ENCODE measurements around the gene FICD.
"Not testable (repeated sequence)": the region's sequence is repeated elsewhere in the genome, so short reads cannot be mapped to it uniquely, and the experiment has no call there.

The FICD gene

DNA sequence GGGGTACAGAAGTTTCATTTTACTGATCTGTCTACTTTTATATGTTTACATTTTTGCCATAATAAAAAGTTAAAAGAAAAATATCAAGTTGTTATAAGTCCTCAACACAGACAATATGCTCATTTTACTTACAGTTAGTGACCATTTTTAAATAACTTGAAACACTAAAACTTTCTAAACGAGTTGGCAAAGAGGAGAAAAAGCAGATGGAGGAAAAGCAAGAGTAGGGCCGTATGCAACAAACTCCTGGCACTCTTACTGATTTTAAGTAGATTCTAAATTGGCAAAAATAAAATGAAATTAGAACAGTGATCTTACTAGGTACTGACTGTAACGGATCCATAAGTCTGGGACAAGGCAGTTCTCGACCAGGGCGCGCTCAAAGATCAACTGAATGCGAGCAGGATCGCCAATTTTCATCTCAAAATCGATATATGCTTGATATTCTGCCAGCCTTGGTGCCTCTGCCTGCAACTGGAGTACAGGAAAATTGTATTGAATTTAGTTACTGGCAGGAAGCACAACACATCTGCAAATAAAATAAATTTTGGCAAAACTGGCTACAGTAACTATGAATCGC is 23.6 kb downstream of the FICD start:
- no peak for DNase-seq

DNA sequence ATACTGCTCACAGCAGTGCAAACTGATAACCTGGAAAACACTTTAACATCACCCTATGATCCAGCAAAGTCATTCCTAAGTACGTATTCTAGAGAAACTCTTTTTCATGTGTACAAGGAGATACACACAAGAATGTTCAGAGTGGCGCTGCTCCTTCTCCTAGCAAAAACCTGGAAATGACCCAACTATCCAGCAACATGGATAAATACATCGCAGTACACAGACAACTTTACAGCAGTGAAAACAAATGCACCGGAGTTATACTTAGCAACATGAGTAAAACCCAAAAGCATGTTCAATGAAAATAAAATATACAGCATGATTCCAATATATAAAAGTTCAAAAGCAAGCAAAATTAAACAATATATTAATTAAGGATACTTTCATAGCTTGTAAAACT is 27.2 kb downstream of the FICD start:
- no peak for DNase-seq

DNA sequence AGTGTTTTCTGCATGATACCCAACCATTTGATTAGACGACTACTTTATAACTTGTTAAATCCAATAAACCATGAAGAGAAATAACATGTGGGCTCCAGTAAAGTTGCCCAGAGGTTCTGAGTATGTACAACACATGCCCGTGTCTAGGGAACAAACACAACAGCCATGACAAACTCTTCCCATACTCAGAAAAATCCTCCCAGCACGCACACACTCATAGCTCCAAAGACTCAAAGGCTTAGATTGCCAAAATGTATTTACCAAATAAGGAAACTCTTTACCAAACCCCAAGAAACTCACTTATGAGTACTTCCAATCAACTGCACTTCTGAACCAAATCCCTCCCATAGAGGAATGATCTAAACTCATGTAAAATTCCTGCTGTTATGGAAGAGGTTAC is 28.6 kb downstream of the FICD start:
- DNase-seq: no peak

DNA sequence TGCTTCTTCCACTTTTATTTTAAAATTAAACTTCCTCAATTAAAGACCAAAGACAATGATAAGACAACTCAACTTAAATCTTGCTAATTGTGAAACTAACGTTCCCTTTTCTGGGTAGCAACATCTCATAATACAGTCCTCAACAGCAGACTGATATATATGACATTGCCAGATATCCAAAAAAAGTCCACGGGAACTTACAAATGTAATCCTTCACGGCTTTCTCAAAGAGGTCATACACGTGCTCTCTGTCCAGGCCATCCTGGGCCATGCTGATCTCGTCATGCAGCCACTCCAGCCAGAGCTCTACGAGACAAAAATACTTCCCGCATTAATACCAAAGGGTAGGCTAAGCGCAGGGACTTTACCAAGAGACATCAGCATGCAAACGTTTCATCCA is 32.6 kb downstream of the FICD start:
- no peak for DNase-seq

DNA sequence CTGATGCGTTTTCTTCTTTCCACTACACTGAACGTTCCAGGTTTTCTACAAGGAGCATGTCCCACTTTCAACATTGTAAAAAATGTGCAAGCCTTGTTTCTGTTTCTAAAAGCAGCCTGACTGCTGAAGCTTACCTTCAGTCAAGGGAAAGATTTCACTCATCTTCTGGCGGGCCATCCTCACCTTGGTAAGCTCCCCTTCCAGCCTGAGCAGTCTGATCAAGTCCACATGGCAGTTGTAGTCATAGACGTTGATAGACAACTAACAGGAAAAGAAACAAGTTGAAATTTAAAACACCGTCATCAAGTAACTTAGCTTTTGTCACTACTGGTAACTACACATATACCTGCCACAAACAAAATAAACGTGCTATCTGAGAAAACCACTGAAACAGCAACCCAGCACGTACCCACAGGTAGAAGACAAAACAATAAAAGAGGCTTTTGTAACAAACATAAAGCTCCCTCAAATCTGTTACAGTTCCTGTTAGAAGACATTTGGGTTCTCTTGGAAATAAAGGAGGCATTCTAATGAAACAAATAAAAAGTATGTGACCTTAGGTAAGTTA is 34.0 kb downstream of the FICD start:
- no peak for DNase-seq

DNA sequence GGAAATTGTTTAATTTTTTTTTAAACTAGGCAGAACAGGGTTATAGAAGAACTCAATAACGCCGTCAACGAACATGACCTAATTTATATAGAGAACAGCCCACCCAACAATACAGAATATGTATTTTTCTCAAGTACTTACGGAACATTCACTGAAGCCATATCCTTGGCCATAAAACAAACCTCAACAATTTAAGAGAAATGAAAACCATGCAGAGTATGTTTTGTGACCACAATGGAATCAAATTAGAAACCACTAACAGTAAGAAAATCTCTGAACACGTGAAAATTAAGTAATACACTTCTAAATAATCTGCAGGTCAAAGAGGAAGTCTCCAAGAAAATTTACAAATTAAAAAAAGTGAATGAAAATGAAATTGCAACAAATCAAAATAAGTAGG is 36.5 kb downstream of the FICD start:
- DNase-seq: no peak

DNA sequence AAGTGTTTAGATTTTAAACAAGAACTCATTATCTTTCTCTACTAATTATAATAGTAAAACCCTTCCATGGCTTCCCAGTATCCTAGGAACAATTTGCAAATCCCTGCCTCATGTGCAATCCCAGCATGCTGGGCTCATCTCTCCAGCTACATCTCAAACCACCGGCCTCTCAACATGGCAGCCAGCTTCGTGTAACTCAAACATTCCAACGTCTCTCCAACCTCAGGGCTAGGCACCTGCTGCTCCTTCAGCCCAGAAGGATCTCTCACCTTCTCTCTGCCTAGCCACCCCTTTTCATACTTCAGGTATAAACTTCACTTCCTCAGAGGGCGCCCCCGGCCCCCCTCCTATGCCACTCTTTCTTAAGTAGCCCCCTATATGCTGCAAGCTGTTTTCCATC is 38.7 kb downstream of the FICD start:
- DNase-seq: no peak

DNA sequence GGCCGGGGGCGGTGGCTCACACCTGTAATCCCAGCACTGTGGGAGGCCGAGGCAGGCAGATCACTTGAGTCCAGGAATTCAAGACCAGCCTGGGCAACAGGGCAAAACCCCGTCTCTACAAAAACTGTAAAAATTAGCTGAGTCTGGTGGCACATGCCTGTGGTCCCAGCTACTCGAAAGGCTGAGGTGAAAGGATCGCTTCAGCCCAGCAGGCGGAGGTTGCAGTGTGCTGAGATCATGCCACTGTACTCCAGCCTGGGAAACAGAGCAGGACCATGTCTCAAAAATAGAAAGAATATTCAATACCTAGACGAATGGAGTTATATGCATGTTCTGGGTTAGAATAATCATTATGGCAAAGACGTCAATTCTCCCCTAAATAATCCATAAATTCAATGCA is 40.3 kb downstream of the FICD start:
- not testable (repeated sequence) for DNase-seq

DNA sequence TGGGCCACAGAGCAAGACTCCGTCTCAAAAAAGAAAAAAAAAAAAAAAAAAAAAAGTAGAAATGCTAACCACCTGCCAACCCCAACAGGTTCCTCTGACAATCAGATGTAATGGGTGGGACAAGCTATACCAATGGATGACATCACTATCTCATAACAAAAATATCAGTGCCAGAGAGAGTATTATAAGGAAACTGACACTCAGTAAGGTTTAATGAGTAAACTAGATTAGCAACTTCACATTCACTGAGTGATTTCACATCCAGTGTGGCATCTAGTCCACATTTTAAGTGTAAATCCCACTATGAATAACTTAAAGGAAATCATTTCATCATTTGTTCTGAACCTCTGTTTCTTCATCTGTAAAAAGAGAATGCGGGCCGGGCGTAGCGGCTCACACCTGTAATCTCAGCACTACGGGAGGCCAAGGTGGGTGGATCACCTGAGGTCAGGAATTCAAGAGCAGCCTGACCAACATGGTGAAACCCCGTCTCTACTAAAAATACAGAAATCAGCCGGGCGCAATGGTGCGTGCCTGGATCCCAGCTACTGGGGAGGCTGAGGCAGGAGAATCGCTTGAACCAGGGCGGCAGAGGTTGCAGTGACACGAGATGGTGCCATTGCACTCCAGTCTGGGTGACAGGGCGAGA is 44.1 kb downstream of the FICD start:
- DNase-seq: no peak

DNA sequence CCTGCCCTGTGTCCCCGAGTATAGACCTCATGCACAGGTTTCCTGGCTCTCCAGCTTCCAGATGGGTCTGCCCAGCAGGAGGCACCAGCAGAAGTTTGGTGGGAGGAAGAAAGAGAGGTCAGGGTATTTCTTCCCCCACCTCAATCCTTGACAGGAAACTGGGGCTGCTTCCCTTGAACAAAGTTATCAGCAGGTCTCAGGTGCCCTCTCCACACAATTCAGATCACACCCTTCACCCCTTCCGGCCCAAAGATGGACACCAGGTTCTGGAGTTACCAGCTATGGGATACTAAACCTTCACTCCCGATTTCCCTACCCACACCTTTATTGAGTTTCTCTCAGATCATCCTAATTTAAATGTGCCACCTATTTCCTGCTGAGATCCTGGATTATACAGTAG is 44.7 kb downstream of the FICD start:
- DNase-seq: no peak

DNA sequence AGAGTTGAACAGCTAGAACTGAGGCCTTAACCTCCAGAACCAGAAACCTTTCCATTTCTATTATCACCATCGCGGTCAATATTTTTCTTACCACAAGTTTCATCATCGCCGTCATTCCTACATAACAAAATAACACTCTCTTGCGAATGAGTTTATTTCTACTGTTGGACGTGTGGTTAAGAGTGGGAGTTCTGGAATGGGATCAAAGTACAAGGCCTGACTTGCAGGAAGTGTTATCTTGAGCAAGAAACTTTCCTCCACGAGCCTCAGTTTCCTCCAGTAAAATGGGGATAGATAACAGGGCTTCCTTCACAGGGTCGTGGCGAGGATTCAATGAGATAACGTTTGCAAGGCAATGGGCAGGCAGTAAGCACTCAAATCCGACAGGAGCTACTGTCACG is 45.2 kb downstream of the FICD start:
- no peak for DNase-seq

DNA sequence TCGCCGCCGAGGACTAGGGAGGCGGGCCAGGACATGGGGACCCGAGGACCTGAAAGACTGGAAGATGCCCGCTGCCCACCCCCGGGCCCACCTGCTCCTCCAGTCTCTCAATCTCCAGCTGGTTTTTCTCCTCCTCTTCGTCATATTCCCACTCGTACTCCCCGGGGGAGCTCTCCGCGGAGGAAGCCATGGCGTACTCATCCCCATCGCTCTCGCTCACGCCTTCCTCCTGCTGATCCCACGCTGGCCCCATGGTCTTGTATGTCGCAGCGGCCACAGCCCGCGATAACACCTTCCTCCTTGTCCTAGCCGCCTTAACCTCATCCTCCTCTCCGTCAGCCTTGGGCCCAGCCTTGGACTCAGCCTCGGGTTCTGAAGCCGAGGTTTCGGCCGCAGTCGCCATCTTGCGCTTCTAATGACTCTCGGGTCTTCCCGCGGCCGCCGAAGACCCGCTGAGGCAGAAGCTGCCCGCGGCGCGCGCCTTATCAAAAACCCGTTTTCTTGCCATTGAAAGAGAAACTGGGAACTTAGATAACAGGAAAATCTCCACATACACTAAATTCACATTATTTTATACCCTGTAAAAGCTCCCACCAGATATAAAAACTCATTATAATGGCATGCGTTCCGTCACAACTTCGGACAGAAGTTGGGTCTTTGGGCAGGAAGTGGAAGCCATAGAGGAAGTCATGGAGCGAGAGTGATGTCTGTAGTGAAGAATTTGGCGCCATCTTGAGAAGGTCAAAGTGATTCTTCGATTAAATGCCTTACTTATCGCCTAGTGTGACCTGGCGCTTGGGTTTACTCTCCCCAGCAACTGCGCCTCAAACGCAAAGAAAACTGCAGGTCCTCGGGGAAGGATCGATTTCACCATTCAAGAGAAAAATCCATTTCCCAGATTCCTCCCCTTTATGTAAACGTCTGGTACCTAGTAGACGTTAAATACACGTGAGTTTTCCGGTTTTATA is 46.0 kb downstream of the FICD start, which contains the start of gene SART3:
Gene SART3 (minus strand): TSS at position 422 of the 968 bp plus-strand sequence. CDS start 19 bp downstream, at position 403.
- peak; percentile 70 to 74 for DNase-seq

DNA sequence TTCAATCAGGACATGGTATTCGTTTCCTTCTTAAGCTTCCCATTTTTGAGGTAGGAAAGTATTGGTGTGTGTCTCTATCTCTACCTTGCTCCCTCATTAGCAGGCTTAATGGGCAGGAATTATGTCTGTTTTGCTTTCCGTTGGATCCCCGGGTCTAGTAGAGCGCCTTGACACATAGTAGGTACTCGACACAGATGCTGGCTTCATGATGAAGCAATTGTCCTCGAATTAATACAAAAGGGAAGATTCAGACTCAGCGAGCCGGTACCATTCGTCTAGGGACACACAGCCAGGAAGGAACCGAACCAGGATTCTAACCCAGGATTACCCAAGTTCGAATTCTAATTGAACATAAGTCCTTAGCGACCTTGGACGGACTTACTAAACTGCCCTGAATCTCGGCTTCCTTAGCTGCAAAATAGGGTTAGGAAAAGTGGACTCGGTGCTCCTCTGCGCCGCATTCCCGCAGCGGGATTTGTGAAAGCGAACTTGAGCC is 46.8 kb downstream of the FICD start:
- DNase-seq: no peak

DNA sequence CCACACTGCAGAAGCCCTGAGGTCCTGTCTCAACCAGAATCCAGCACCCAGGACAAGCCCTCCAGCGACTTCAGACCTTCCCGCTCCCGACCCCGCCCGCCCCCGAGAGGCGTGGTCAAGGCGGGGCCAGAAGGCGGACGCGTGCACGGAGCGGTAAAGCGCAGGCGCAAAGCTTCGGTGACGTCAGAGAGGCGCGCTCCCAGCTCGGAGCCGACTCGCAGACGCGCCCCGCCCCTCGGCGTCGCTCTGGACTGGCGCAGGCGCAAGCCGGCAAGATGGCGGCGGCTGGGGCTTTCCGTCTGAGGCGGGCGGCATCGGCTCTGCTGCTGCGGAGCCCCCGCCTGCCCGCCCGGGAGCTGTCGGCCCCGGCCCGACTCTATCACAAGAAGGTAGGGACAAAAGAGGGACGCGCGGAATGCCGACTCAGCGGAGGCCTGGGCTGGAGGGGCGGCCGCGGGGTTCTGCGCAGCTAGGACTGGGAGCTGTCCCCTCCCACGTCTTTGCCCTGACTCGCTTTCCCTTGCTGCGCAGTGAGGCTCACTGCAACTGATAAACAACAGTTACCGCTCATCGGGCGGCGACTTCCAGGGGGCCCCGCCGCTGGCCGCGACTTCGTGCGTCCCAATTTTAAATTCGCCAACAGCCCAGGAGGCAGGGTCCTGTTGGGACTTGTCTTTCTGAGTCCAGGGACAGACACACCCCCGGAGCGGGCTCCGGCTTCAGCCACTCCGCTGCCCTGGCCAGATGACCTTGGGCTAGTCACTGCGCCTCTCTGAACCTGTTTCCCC is 47.5 kb downstream of the FICD start, which contains the start of gene ISCU:
Gene ISCU (plus strand): TSS at position 249 of the 788 bp plus-strand sequence. CDS start 27 bp downstream, at position 276.
- DNase-seq: peak; percentile 99 to 100

DNA sequence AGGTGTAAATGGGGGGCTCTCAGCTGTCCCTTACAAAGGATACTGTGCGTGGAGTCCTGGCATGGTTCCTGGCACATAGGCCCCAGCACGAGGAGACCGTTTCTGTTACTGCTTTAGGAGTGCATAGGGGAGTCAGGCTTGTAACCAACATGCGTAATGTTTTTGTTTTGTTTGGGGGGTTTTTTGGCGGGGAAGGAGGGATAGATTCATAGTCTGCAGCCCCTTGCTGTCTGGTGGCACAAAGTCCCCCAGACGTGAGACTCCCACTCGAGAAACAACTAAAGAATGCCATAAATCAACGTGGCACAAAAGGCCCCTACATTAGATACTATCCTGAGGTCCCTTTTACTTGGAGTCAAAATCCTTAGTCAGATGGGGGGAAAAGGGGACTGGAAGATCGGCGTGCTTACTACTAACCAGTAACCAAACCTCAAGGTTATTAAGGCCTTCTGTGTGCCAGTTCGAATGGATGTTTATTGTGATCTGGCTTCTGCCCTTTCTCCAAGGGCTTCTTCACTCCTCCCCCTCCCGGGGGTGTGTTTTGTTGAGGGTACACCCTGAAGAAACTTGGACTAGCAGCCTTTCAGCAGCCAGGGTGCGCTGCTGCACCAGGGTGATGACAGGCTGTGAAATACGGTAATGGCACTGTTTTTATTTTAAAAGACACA is 48.2 kb downstream of the FICD start:
- DNase-seq: peak; percentile 74 to 78

DNA sequence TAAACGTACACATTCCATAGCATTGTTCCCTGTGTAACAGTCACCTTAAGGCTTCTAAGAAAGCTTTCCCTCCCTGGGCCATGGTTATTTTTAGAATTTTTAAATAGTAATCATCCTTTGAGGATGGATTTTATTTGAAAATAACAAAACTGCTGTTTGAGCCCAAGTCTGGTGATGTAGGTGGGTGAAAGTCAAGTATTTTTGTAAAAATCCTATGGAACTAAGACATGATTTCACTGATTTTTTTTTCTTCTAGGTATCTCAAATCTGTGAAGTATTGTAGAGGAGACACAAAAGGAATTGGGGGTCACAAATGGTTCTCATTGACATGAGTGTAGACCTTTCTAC is 48.7 kb downstream of the FICD start:
- DNase-seq: no peak

DNA sequence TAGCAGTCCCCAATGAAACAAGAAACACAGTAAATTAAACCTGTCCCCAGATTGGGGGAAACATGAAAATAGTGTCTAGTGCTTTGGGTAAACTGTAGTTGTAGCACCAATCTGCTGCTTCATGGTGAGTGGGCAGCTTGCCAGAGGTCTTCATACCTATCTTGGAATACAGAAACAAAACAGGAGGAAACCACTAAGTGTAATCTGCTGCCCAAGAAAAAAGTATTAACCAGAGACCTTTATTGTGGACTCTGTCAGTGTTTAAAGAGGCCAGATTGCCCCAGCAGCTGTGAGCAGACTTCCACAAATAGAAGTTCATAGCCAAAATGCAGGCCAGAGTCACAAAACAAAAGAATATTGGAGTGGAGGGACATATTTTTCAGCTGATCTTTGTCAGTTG is 49.6 kb downstream of the FICD start:
- no peak for DNase-seq

DNA sequence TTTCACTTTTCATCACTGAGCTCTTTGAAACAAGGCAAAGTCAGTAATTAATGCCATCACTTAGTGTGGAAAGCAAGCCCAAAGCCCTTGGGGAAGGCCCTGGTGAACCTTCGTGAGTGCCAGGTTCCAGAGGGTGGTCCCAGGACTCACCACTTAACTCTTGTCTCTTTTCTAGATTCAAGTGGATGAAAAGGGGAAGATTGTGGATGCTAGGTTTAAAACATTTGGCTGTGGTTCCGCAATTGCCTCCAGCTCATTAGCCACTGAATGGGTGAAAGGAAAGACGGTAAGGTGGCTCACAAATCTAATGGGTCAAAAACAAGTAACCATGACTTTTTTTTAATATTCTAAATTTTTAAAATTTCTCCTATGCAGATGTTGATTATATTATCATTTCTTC is 50.1 kb downstream of the FICD start:
- no peak for DNase-seq

DNA sequence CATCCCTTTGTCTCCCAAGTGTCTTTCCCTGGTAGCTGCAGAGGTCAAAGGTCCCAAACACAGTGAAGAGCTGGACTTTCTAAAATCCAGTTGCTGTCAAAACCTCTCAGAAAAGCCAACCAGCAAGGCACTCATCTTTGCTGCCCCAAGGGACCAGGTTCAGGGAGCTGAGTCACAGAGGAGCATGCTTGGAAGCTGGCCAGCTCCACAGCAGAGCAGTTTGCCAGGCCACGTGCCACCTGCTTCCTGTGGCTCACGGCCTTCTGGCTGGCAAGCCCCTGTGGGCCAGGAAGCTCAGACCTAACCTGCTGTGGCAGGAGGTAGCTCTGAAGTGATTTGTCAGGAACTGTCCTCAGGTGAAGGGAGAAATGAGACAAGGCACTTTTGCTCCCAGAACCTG is 50.9 kb downstream of the FICD start:
- peak in 1 of 2 donors; percentile 40 for DNase-seq

DNA sequence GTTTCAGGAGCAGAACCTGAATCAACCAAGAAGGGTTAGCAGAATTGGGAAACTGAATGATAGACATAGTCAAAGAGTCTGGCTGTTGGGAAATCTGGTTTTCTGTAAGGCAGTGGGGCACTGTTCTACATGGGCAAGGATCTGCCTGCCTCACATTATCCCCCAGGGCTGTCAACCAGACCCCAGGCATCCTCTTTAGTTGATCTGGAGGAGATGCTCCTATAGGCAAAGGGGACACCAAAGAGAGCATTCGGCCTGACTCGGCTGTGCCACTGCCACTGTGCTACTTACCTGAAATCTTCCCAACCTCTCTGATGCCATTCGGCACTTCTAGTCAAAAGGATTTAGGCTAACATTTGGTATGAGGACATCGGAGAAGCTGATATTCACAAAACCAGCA is 51.4 kb downstream of the FICD start:
- no peak for DNase-seq

DNA sequence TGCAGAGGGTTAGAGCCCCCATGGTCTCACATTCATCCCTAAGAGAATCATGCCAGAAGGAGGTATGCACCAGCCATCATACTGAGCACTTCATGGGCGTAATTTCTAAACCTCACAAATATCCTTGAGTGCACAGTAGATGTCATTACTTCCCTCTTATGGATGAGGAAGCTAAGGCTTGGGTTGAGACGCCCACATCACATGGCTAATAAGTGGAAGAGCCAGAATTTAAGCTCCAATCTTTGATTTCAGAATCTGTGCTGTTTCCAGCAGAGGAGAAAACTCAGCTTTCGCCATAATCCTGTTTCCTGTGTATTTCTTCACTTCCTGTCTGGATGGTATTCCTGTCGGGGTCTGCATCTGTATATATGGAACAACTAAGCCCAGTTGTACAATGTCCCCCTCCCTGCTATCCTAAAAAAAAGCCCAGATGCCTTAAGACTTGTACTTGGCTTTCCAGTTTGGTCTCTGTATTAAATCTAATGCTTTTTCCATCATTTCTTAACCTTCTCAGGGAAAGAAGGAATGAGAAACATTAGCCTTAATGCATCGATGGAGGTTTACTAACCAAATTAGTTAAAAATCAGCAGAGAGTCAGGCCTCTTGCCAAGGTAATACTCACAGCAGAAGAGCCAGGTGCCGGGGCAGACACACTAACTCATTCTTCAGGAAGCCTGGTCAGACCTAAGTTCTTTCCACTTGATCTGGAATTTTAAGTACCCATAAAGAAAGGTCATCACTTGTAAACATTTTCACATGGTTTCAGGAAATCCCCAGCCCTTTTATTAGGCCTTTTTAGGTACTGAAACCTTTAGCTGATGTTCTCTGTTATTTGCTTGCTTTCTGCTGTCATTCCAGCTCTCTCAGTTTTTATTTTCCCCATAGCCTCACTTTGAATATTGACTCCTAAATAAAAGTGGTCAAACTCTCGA is 52.6 kb downstream of the FICD start:
- no peak for DNase-seq

Data from stimulated activated CD4-positive, alpha-beta T cell treated with anti-CD3 and anti-CD28 coated beads, Interleukin-2, amount 100 ng/mL, for 48 hours (primary cell).